Measurements from ENCODE around the gene AP1G1. TPM values are rescaled to one million over a fixed set of nuclear protein-coding genes. Genes with fewer than 3 reads are reported as not detected.
A peak's percentile ranks its signal among the peaks of the same experiment; 100 is the strongest.

Gene AP1G1
- polyA plus RNA-seq, 3 donors: 6.7 to 43.8 (median 10.7) TPM

DNA sequence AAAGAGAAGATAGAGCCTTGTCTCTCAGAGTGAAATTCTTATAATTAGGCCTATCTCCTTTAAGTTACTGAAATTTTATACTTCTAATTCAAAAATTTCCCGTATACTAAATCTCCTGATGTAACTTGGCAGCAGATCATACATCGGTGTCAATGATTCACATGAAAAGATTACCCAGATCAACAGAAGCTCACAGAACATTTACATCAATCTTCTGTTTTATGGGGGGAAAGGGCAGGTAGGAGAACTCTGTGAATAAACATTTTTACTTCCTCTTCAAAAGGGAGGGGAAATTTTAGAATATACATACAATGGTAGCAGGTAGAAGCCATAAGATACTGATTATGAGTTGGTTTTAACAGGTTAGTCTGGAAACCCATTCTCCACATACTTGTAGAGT lies 127.3 kb downstream of the AP1G1 start:
- H3K27ac ChIP-seq (ENCODE audit: low read depth in 1 of 2, low read length in 2 of 2): no peak overlapping the region
- H3K4me2 ChIP-seq (replicated peaks; ENCODE audit: extremely low read depth, low read length, poor library complexity, severe bottlenecking): no peak overlapping the region
- H3K9me3 Mint-ChIP-seq: peaks cover 0 to 6% (median 3%) of the 10 kb centered on the region in 7 donors
- H3K4me1 ChIP-seq (ENCODE audit: control insufficient read depth in 1 of 2, insufficient read depth in 2 of 2, low read length in 2 of 2): no peaks in the 10 kb centered on the region
- H3K4me3 Mint-ChIP-seq: no peak overlapping the region
- DNase-seq: no peak
- H3K4me3 ChIP-seq (replicated peaks in 1 of 3; ENCODE audit: low read depth in 2 of 3, low read length in 3 of 3): no peak overlapping the region
- H3K79me2 ChIP-seq (ENCODE audit: insufficient read depth, low read length): no peaks in the 10 kb centered on the region
- H3K36me3 Mint-ChIP-seq: peaks cover 8 to 39% of the 10 kb centered on the region in 2 donors
- intact Hi-C loops (cut with micrococcal nuclease): no loop called here
- no peaks in the 10 kb centered on the region for H4K20me1 ChIP-seq (ENCODE audit: insufficient read depth, low read length)
- no peak overlapping the region for H2AFZ ChIP-seq (ENCODE audit: insufficient read depth, low read depth, low read length, poor library complexity, severe bottlenecking)
- TF ChIP-seq, protein P1, sequence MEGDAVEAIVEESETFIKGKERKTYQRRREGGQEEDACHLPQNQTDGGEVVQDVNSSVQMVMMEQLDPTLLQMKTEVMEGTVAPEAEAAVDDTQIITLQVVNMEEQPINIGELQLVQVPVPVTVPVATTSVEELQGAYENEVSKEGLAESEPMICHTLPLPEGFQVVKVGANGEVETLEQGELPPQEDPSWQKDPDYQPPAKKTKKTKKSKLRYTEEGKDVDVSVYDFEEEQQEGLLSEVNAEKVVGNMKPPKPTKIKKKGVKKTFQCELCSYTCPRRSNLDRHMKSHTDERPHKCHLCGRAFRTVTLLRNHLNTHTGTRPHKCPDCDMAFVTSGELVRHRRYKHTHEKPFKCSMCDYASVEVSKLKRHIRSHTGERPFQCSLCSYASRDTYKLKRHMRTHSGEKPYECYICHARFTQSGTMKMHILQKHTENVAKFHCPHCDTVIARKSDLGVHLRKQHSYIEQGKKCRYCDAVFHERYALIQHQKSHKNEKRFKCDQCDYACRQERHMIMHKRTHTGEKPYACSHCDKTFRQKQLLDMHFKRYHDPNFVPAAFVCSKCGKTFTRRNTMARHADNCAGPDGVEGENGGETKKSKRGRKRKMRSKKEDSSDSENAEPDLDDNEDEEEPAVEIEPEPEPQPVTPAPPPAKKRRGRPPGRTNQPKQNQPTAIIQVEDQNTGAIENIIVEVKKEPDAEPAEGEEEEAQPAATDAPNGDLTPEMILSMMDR (IDR thresholded peaks at IDR 0.05): no peak
- H3K27me3 ChIP-seq (ENCODE audit: control insufficient read depth in 2 of 2, insufficient read depth in 2 of 2, low read length in 2 of 2): no peaks in the 10 kb centered on the region
- H3K9ac ChIP-seq (ENCODE audit: insufficient read depth, low read length, poor library complexity, severe bottlenecking): no peak overlapping the region
- WGBS (ENCODE audit: insufficient coverage): no CpG with 5 or more reads among the region's 2 CpGs
- H3K9me3 ChIP-seq (replicated peaks in 1 of 2; ENCODE audit: control insufficient read depth in 1 of 2, insufficient read depth in 1 of 2, low read length in 2 of 2): no peaks in the 10 kb centered on the region
- peak overlapping the region in 1 of 7 donors; percentile 10 for H3K27ac Mint-ChIP-seq
- peaks cover 0 to 1% of the 10 kb centered on the region in 2 donors for H3K36me3 ChIP-seq (replicated peaks in 1 of 2; ENCODE audit: control insufficient read depth in 1 of 2, insufficient read depth in 2 of 2, low read length in 2 of 2)
- no peaks in the 10 kb centered on the region for H3K4me1 Mint-ChIP-seq
- no peaks in the 10 kb centered on the region for H3K27me3 Mint-ChIP-seq (ENCODE audit: low read depth in 3 of 3)

Small RNA genes lying within 50 kb of the gene (small RNA-seq; reads per million reads assigned to genes)
- gene AC010653.3 (ENCODE audit: insufficient read length, low read depth) (not detected), gene SNORA70D (ENCODE audit: insufficient read length, low read depth) (not detected), gene SNORD71 (ENCODE audit: insufficient read length, low read depth) (3,501 reads per million, percentile 99 among the genes with 10 or more reads in this experiment)

Other genes starting within 250 kb of the AP1G1 start
- gene TAT, start 231.7 kb downstream of the AP1G1 start, polyA plus RNA-seq: not detected
- under 1 TPM in 1 of 3 donors, not detected in 2; 0.12 TPM for gene MARVELD3, start 182.7 kb downstream of the AP1G1 start, polyA plus RNA-seq
- gene PHLPP2, start 84.1 kb downstream of the AP1G1 start, polyA plus RNA-seq: 1 to 10 TPM in 2 of 3 donors, under 1 TPM in 1; 0.57 to 2.5 (median 1.4) TPM
- 10 to 100 TPM in 2 of 3 donors, 1 to 10 TPM in 1; 6.7 to 27.9 (median 10.0) TPM for gene ATXN1L, start 37.1 kb upstream of the AP1G1 start, polyA plus RNA-seq
- 1 to 10 TPM; 3.1 to 5.4 (median 4.9) TPM for gene ZNF821, start 75.3 kb upstream of the AP1G1 start, polyA plus RNA-seq
- 100 to 1,000 TPM in 2 of 3 donors, 10 to 100 TPM in 1; 81.3 to 233 (median 102) TPM for gene IST1, start 86.7 kb upstream of the AP1G1 start, polyA plus RNA-seq
- gene PKD1L3, start 191.6 kb upstream of the AP1G1 start, polyA plus RNA-seq: under 1 TPM in 1 of 3 donors, not detected in 2; 0.03 TPM
- gene DHODH, start 199.9 kb upstream of the AP1G1 start, polyA plus RNA-seq: 1 to 10 TPM; 2.2 to 3.8 (median 2.4) TPM
- 10 to 100 TPM in 2 of 3 donors, 1 to 10 TPM in 1; 9.3 to 59.4 (median 47.8) TPM for gene HP, start 245.7 kb upstream of the AP1G1 start, polyA plus RNA-seq